ENCODE results near the gene DLL3.

GRCh38 chr19:39542206-39542605, 43.5 kb downstream of the DLL3 start:
- TF ChIP-seq CTCF (IDR thresholded peaks at IDR 0.05; ENCODE audit: low read depth, low read length, missing input control) (no peak), GABPA (IDR thresholded peaks at IDR 0.05 in 1 of 2, conservative IDR thresholded peaks at IDR 0.05 in 1 of 2) (no peak), ZBTB33 (IDR thresholded peaks at IDR 0.05) (no peak), JUND (IDR thresholded peaks at IDR 0.05) (no peak), YY1 (IDR thresholded peaks at IDR 0.05) (no peak), SP1 (IDR thresholded peaks at IDR 0.05) (no peak), FOXA1 (IDR thresholded peaks at IDR 0.05) (no peak), EGR1 (IDR thresholded peaks at IDR 0.05; ENCODE audit: low read depth in 2 of 2) (no peak), MAX (IDR thresholded peaks at IDR 0.05) (no peak), ATF3 (IDR thresholded peaks at IDR 0.05) (no peak), RAD21 (IDR thresholded peaks at IDR 0.05) (no peak), REST (IDR thresholded peaks at IDR 0.05) (no peak), HNF4A (conservative IDR thresholded peaks at IDR 0.05) (no peak), TAF1 (conservative IDR thresholded peaks at IDR 0.05) (no peak)

All from liver (tissue), 3 donors.